ENCODE data around the gene HOXA4.

GRCh38 chr7:27131390-27131819 is 848 bp upstream of the HOXA4 start:
- no peak for TF ChIP-seq POLR2A (IDR thresholded peaks at IDR 0.05)
- TF ChIP-seq, protein P1, sequence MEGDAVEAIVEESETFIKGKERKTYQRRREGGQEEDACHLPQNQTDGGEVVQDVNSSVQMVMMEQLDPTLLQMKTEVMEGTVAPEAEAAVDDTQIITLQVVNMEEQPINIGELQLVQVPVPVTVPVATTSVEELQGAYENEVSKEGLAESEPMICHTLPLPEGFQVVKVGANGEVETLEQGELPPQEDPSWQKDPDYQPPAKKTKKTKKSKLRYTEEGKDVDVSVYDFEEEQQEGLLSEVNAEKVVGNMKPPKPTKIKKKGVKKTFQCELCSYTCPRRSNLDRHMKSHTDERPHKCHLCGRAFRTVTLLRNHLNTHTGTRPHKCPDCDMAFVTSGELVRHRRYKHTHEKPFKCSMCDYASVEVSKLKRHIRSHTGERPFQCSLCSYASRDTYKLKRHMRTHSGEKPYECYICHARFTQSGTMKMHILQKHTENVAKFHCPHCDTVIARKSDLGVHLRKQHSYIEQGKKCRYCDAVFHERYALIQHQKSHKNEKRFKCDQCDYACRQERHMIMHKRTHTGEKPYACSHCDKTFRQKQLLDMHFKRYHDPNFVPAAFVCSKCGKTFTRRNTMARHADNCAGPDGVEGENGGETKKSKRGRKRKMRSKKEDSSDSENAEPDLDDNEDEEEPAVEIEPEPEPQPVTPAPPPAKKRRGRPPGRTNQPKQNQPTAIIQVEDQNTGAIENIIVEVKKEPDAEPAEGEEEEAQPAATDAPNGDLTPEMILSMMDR (IDR thresholded peaks at IDR 0.05), result no peak
